Karpas-422 (cell line): ENCODE measurements around the gene ZSCAN22. TPM values are rescaled to one million over a fixed set of nuclear protein-coding genes. Genes with fewer than 3 reads are reported as not detected.
"Not testable (repeated sequence)": the region's sequence is repeated elsewhere in the genome, so short reads cannot be mapped to it uniquely, and the experiment has no call there.

Source experiments
- DNase-seq: peaks from one replicate; pipeline ENCODE4 v3.0.0-alpha.2; 2015
- H2AFZ ChIP-seq: fragments of 200-600 bp; sonication (generic); 2 replicates; pipeline ENCODE4 v1.6.1; 2014; ENCODE audit warnings: antibody characterized with exemption, low read length, mixed read lengths
- H3K27ac ChIP-seq: fragments of 200-600 bp; sonication (generic); 2 replicates; pipeline ENCODE4 v1.5.1; 2014; ENCODE audit warnings: mild to moderate bottlenecking, low read length, moderate library complexity
- H3K27me3 ChIP-seq: fragments of 200-600 bp; sonication (generic); 2 replicates; pipeline ENCODE4 v1.6.1; 2014; ENCODE audit warnings: low read length, mixed read lengths
- H3K36me3 ChIP-seq: fragments of 200-600 bp; sonication (generic); 2 replicates; pipeline ENCODE4 v1.6.1; 2014; ENCODE audit warnings: low read length, mixed read lengths; ENCODE audit not compliant: insufficient read depth
- H3K4me1 ChIP-seq: fragments of 200-600 bp; sonication (generic); 2 replicates; pipeline ENCODE4 v1.6.1; 2014; ENCODE audit warnings: mild to moderate bottlenecking, low read length, mixed read lengths
- H3K4me2 ChIP-seq: fragments of 200-600 bp; sonication (generic); 2 replicates; pipeline ENCODE4 v1.6.1; 2014; ENCODE audit warnings: low read length, low read depth, mild to moderate bottlenecking; ENCODE audit not compliant: poor library complexity, severe bottlenecking
- H3K4me3 ChIP-seq: fragments of 200-600 bp; sonication (generic); 2 replicates; pipeline ENCODE4 v1.5.1; 2014; ENCODE audit warnings: mild to moderate bottlenecking, antibody characterized with exemption, low read length, mixed read lengths
- H3K79me2 ChIP-seq: fragments of 200-600 bp; sonication (generic); 2 replicates; pipeline ENCODE4 v1.6.1; 2014; ENCODE audit warnings: mild to moderate bottlenecking, low read length, mixed read lengths
- H3K9ac ChIP-seq: fragments of 200-600 bp; sonication (generic); 2 replicates; pipeline ENCODE4 v1.6.0; 2014; ENCODE audit warnings: low read length
- H3K9me2 ChIP-seq: fragments of 200-600 bp; sonication (generic), shearing (Covaris generic); replicated peaks from 2 replicates; pipeline ENCODE4 v1.6.0; 2014; ENCODE audit warnings: mild to moderate bottlenecking, low read length, moderate library complexity; ENCODE audit not compliant: insufficient read depth
- H3K9me3 ChIP-seq: fragments of 300-700, 200-600 bp; sonication (generic); 2 replicates; pipeline ENCODE4 v1.6.1; 2014; ENCODE audit warnings: low read length, mixed read lengths
- H4K20me1 ChIP-seq: fragments of 200-600 bp; sonication (generic); 2 replicates; pipeline ENCODE4 v1.6.1; 2014; ENCODE audit warnings: mild to moderate bottlenecking, antibody characterized with exemption, low read length, low read depth; ENCODE audit not compliant: insufficient read depth
- total RNA-seq: library from RNA; depleted of rRNA; stranded (reverse); fragments of >200 nt; shearing (Covaris generic); gene quantifications from 2 replicates; pipeline ENCODE4 v1.2.3, GENCODE V29; 2014; ENCODE audit warnings: low replicate concordance

Gene ZSCAN22
- total RNA-seq, 1 experiment from 2014 or later = 5.3 TPM

DNA sequence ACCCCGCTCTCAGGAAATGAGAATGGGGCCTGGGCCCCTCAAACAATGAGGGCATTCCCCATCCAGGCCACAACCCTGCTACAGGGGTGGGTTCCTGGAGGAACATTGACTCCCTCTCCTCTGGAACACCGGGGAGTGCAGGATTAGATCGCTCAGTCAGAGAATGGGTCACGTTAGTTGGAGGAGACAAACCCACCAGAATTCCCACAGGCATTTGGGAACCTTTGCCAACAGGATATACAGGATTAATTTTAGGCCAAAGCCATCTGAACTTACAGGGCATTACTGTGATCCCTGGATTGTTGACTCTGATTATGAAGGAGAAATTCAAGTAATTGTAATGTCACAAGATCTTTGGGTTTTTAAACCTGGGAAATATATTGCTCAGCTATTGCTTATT, 19.1 kb upstream of the ZSCAN22 start:
- Histone ChIP-seq H3K27ac (no peak overlapping the region), H3K4me1 (peaks cover 19% of the 10 kb centered on the region), H3K36me3 (peaks cover 69% of the 10 kb centered on the region), H3K79me2 (peaks cover 65% of the 10 kb centered on the region), H4K20me1 (no peaks in the 10 kb centered on the region), H3K4me3 (no peak overlapping the region), H3K9ac (no peak overlapping the region), H3K4me2 (no peak overlapping the region), H3K9me2 (no peaks in the 10 kb centered on the region), H3K27me3 (no peaks in the 10 kb centered on the region), H2AFZ (no peak overlapping the region), H3K9me3 (peaks cover 28% of the 10 kb centered on the region)
- DNase-seq = no peak

DNA sequence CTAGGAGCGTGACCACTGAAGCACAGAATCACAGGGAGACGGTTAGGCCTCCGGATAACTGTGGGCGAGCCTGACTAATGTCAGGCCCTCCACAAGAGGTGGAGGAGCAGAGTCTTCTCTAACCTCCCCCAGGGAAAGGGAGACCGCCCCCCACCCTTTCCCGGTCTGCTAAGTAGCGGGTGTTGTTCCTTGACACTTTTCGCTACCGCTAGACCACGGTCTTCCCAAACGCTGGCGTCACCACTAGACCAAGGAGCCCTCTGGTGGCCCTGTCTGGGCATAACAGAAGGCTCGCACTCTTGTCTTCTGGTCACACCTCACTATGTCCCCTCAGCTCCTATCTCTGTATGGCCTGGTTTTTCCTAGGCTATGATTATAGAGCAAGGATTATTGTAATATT, 16.1 kb upstream of the ZSCAN22 start:
- not testable (repeated sequence) for H3K27ac ChIP-seq, H3K9me2 ChIP-seq, H2AFZ ChIP-seq, H3K4me3 ChIP-seq, H3K27me3 ChIP-seq, H4K20me1 ChIP-seq, DNase-seq, H3K9ac ChIP-seq, H3K4me2 ChIP-seq, H3K4me1 ChIP-seq
- Histone ChIP-seq H3K9me3 (peaks cover 28% of the 10 kb centered on the region), H3K79me2 (peaks cover 56% of the 10 kb centered on the region), H3K36me3 (peaks cover 87% of the 10 kb centered on the region)

DNA sequence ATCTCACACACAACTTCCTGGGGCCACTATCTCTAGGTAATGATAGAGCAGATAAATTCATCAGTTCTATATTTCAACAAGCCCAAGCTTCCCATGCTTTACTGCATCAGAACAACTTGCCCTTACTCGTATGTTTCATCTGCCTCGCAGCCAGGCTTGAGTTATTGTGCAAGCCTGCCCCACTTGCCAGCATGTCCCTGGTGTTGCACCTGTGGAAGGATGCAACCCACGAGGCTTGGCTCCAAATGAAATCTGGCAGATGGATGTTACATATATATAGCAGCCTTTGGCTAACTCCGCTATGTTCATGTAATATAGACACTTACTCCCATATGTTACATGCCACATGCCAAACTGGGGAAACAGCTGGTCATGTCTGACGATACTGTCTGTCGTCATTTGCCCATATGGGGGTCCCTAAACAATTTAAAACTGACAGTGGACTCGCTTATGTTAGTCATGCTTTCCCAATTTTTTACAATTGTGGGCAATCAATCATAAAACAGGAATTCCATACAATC, 15.4 kb upstream of the ZSCAN22 start:
- Histone ChIP-seq H3K27me3 (no peaks in the 10 kb centered on the region), H3K36me3 (peaks cover 82% of the 10 kb centered on the region), H2AFZ (no peak overlapping the region), H3K9me3 (peaks cover 26% of the 10 kb centered on the region), H3K27ac (no peak overlapping the region), H3K4me1 (peaks cover 2% of the 10 kb centered on the region), H3K79me2 (peaks cover 49% of the 10 kb centered on the region), H3K9ac (no peak overlapping the region), H3K4me2 (no peak overlapping the region), H3K9me2 (no peaks in the 10 kb centered on the region), H4K20me1 (no peaks in the 10 kb centered on the region), H3K4me3 (no peak overlapping the region)
- no peak for DNase-seq

DNA sequence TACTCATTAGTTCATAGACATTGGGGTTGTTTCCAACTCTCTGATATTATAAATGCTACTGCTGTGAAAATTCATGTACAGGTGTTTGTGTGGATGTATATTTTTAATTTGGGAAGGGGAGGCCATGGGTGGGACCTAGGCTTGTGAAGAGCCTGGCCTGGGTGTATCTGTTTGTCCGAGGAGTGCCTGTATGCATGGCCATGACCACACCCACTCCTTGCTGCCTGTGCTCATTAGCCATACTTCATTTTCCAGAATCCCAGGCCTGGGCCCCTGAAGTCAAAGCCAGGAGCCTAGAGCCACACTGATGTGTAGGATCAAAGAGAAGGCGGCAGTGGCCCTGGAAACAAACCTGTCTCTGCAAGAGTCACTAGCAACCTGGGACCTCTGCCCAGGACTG, 11.2 kb upstream of the ZSCAN22 start:
- Histone ChIP-seq H2AFZ (no peak overlapping the region), H3K4me1 (no peaks in the 10 kb centered on the region), H3K4me3 (no peak overlapping the region), H3K9me2 (no peaks in the 10 kb centered on the region), H3K9me3 (peaks cover 6% of the 10 kb centered on the region; the same call in 1 of the 2 replicates), H3K4me2 (no peak overlapping the region), H3K79me2 (peaks cover 16% of the 10 kb centered on the region), H3K9ac (no peak overlapping the region), H3K27ac (no peak overlapping the region), H4K20me1 (no peaks in the 10 kb centered on the region), H3K27me3 (no peaks in the 10 kb centered on the region), H3K36me3 (peaks cover 44% of the 10 kb centered on the region)
- DNase-seq = no peak

DNA sequence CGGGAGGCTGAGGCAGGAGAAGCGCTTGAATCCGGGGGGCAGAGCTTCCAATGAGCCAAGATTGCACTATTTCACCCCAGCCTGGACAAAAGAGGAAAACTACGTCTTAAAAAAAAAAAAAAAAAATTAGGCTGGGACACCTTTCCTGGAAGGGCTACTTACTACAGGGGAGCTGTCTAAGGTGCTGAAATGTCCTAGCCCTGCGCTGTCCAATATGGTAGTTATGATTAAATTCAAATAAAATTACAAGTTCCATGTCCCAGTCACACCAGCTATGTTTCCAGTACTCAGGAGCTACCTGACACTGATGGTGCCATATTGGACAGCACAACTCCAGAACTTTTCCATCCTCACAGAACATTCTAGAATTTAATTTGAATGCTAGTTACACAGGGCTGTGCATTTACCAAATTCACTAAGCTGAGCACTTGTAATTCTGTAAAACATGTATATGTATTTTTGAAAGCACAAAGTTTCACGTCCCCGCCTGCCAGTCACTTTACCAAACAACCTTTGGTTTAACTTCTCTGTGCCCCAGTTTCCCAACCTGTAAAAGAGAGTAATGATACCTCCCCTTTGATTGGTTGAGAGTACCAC, 9.2 kb upstream of the ZSCAN22 start:
- peaks cover 28% of the 10 kb centered on the region for H3K36me3 ChIP-seq
- H3K79me2 ChIP-seq = peaks cover 16% of the 10 kb centered on the region
- H4K20me1 ChIP-seq = no peaks in the 10 kb centered on the region
- H2AFZ ChIP-seq = no peak overlapping the region
- H3K4me3 ChIP-seq = no peak overlapping the region
- peak; percentile 79 for DNase-seq
- no peaks in the 10 kb centered on the region for H3K27me3 ChIP-seq
- no peak overlapping the region for H3K9ac ChIP-seq
- H3K9me3 ChIP-seq = no peaks in the 10 kb centered on the region
- no peak overlapping the region for H3K4me2 ChIP-seq
- H3K9me2 ChIP-seq = no peaks in the 10 kb centered on the region
- no peaks in the 10 kb centered on the region for H3K4me1 ChIP-seq
- no peak overlapping the region for H3K27ac ChIP-seq

DNA sequence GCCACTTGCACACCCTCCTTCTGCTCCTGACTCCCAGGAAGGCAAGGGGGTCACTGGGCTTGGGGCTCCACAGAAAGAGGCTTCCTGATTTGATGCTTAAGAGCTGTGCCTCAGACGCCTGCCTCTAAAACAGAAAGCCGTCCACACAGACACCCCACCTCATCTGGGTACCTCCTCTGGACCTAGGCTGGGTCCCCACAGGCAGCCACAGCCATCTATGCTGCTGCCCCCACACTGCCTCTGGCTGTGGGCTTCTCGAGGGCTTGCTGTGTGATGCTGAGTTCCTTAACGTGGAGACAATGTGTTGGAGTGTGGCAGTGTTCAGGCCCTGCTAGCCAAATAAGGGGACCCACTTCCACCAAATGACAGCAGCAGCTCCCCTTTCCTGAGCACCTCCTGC, 8.5 kb upstream of the ZSCAN22 start:
- no peaks in the 10 kb centered on the region for H3K9me3 ChIP-seq
- no peaks in the 10 kb centered on the region for H4K20me1 ChIP-seq
- H3K36me3 ChIP-seq = peaks cover 21% of the 10 kb centered on the region
- H2AFZ ChIP-seq = no peak overlapping the region
- H3K4me3 ChIP-seq = no peak overlapping the region
- H3K27me3 ChIP-seq = no peaks in the 10 kb centered on the region
- no peaks in the 10 kb centered on the region for H3K9me2 ChIP-seq
- no peaks in the 10 kb centered on the region for H3K4me1 ChIP-seq
- peaks cover 19% of the 10 kb centered on the region for H3K79me2 ChIP-seq
- H3K4me2 ChIP-seq = no peak overlapping the region
- H3K9ac ChIP-seq = no peak overlapping the region
- H3K27ac ChIP-seq = no peak overlapping the region
- DNase-seq = no peak

DNA sequence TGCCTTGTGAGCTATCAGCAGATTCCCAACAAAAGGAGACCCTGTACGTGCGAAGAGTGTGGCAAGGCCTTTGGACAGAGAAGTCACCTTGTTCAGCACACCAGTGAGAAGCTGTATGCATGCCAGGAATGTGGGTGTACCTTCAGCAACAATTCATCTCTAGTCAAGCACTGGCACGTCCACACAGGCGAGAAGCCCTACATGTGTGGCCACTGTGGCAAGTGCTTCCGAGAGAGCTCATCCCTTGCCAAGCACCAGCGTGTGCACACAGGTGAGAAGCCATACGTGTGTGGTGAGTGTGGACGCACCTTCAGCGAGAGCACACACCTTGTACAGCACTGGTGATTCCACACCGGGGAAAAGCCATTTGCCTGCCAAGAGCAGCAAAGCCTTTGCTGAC, 7.6 kb upstream of the ZSCAN22 start:
- H3K9me2 ChIP-seq = no peaks in the 10 kb centered on the region
- no peak overlapping the region for H3K4me2 ChIP-seq
- H2AFZ ChIP-seq = no peak overlapping the region
- DNase-seq = no peak
- no peaks in the 10 kb centered on the region for H3K27me3 ChIP-seq
- no peak overlapping the region for H3K9ac ChIP-seq
- H3K27ac ChIP-seq = no peak overlapping the region
- H3K4me1 ChIP-seq = no peaks in the 10 kb centered on the region
- H3K36me3 ChIP-seq = peaks cover 11% of the 10 kb centered on the region
- no peaks in the 10 kb centered on the region for H4K20me1 ChIP-seq
- no peaks in the 10 kb centered on the region for H3K9me3 ChIP-seq
- peaks cover 24% of the 10 kb centered on the region for H3K79me2 ChIP-seq
- H3K4me3 ChIP-seq = no peak overlapping the region

DNA sequence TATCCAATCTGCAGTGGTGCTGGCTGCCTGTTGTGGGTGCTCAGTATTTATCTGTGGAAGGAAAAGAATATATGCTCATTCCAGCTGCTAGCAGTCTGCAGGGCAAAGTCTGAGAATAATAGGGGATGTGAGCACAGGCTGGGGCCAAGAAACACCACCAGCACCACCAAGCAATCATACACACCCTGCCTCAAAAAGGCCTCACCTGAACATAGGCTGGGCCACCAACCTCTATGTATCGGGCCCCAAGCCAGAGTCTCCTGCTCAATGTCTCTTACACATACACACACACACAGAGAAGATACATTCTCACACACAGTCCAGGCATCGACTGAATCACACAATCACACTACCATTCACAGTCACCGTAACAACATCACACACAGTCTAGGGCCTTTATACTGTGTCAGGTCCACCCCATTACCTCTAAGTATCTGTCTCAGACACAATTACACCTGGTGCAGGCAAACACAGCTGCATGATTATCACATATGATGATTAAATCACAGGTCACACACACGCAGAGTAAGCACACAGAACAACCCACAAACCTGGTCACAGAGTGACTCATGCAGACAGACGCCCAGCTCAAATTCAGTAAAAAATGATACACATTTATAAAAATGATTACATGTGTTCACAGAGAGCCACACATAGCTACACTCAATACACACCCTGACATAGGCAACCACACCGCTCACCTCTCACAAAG, 1.3 kb upstream of the ZSCAN22 start:
- H3K27ac ChIP-seq = no peak overlapping the region
- no peak for DNase-seq
- no peaks in the 10 kb centered on the region for H4K20me1 ChIP-seq
- H3K4me2 ChIP-seq = peak overlapping the region; percentile 76
- no peaks in the 10 kb centered on the region for H3K9me2 ChIP-seq
- H2AFZ ChIP-seq = no peak overlapping the region
- H3K36me3 ChIP-seq = no peaks in the 10 kb centered on the region
- H3K79me2 ChIP-seq = peaks cover 80% of the 10 kb centered on the region
- H3K27me3 ChIP-seq = no peaks in the 10 kb centered on the region
- H3K4me3 ChIP-seq = peak overlapping the region; percentile 82
- peak overlapping the region; percentile 81 for H3K9ac ChIP-seq
- no peaks in the 10 kb centered on the region for H3K9me3 ChIP-seq
- peaks cover 25% of the 10 kb centered on the region for H3K4me1 ChIP-seq
